ENCODE results near the gene PKHD1. TPM values are rescaled to one million over a fixed set of nuclear protein-coding genes. Genes with fewer than 3 reads are reported as not detected.
"Not testable (repeated sequence)": the region's sequence is repeated elsewhere in the genome, so short reads cannot be mapped to it uniquely, and the experiment has no call there.

Gene PKHD1
- total RNA-seq, 1 experiment from 2014 or later = 0.11 TPM

DNA sequence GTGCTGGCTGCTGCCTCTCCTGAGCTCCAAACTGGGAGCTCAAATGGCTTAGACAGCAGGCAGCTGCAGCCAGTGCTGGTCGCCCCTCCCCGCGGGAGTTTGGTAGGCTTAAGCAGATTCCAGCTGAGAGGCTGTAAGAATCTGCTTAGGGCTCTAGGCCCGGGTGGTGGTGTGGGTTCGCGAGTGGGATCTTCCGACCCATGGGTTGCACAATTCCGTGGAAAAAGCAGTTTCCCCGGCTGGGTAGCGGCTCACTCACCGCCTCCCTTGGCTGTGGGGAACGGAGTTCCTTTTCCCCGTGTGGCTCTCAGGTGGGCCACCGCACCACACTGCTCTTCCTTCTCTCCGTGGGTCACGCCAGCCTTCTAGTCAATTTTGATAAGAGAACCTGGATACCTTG, 232.5 kb downstream of the PKHD1 start:
- DNase-seq (ENCODE audit: low read depth) = no peak

DNA sequence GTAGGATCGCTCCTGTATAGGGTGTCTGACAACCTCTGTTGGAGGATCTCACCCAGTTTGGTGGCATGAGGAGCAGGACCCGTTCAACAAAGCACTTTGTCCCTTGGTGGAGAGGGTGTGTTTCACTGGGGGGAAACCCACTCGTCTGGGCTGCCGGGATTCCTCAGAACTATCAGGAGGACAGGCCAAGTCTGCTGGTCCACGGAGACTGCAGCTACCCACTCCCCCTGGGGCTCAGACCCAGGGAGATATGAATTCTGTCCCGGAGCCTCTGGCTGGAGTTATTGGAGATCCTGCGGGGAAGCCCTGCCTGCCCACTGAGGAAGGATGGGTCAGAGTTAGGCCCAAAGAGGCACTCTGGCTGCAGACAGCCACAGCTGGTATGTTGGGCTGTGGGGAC, 233.1 kb downstream of the PKHD1 start:
- DNase-seq (ENCODE audit: low read depth) = no peak

DNA sequence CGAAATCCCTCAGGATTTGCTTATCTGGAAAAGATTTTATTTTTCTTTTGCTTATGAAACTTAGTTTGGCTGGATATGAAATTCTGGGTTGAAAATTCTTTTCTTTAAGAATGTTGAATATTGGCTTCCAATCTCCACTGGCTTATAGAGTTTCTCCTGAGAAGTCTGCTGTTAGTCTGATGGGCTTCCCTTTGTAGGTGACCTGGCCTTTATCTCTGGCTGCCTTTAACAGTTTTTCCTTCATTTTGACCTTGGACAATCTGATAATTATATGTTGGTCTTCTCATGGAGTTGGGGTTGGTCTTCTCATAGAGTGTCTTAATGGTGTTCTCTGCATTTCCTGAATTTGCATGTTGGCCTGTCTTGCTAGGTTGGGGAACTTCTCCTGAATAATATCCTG, 234.3 kb downstream of the PKHD1 start:
- not testable (repeated sequence) for DNase-seq (ENCODE audit: low read depth)

DNA sequence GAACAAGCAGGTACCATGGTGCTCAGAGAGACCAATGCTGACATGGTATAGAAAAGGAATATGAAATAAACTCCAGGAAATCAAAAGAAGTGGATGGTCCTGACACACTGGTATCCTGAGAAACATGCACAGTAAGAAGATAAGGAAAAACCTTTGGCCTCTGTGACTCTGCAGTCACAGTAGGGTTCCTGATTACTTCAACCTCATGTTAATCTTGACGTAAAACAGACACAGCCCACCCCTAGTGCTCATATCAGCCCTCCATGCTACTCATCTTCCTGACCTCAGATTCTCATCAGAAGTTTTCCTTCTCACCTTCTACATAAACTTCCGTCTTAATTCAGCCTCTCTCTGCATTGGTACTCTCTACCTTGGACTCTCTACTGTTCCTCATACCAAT, 240.9 kb downstream of the PKHD1 start:
- no peak for DNase-seq (ENCODE audit: low read depth)

DNA sequence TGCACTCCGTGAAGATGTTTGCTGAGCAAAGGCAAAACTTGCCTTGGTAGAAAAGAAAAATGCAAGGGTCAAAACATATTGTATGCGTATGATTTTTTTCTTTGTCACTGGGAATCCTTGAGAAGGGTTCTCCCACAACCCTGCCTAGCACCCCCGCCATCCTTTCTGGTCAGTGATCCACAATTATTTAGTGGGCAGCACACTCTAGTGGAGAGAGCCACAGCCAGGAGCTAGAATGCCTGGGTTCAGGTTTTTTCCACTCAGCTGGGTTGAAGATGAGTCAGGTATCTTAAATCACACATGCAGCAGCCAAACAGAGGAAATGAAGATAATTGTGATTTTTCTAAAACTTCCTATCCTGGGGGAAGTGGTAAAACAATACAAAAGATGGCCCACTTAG, 243.1 kb downstream of the PKHD1 start:
- DNase-seq (ENCODE audit: low read depth) = no peak

DNA sequence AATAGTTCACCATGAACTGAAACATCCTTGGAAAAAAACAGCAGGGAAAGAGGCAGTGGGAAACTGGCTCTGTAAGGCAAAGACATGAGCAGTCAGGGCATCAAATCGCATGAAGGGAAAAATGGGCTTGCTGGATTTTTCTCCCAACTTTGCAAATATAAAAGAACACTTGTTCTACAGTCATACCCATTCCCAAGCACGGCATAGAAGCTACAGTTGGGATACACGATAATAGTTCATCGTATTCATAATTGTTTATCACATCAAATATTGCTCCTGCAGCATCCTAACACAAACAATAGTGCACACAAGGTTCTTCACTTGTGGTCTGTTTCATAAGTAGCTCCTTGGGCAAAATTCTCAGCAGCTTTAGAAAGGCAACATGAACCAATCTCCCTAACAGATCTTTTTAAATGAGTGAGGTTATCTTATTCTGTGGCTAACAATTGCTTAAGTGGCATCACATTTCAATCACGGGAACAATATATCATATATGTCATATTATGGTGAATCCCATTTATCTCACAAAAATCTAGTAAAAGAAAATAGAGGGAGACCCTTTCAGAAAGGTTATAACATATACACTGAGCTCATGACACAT, 243.9 kb downstream of the PKHD1 start:
- no peak for DNase-seq (ENCODE audit: low read depth)

DNA sequence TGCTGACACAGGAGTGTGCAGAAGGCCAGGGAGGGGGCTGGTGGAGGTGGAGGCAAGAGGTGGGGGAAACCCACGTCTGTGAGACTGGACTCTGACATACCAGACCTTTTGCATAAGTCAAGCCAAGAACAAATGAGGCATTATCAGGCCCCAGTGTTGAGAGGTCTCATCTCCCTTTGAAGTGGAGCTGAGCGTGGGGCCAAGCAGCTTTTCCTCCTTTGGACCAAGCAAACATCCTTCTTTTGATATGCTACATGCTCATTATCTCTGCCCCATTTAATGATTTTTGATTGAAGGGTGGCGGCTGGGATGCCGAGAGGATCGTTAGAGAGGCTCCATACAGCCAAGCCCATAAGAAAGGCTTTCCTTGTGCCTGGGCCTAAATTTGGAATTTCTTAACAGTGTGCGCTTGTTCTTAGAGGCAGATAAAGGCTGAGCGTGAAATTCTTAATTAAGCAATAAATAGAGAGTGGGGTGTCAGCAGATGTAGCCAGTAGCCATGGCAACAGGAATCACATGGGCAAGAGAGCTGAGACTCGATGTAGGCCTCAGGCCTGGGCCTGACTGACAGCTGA, 244.5 kb downstream of the PKHD1 start:
- DNase-seq (ENCODE audit: low read depth) = no peak

DNA sequence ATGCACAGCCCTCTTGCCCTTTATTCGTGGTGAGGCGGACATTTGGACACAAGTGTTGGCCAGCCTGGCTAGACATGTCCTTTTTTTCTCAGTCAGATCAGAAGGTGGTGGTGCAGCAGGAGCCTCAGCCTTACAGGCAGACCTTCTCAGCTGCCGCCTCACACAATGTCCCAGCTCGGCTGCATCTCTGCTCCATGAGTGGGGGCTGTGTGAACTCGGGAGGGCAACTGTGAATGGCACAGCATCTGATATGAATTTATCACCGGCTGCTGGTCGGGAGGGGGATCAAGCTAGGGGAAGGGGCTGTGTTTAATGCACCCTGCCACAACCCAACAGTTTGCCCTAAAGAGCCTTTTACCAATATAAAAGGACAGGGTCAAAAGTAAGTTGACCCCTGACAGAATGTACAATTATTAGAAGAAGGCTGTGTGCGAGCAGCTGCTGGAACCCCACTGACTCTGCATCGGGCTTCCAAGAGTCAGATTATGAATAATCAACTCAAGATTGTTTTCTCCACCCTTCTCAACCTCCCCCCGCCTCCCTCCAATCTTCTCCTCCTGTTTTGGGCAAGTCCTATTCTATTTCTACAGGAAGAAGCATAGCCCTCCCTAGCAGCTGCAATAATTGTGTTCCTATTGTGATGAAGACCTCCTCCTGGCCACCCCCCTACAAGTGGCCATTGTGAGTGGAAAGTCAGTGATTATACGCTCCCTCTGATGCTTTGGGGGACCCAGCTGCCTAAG, 245.2 kb downstream of the PKHD1 start:
- DNase-seq (ENCODE audit: low read depth) = no peak

DNA sequence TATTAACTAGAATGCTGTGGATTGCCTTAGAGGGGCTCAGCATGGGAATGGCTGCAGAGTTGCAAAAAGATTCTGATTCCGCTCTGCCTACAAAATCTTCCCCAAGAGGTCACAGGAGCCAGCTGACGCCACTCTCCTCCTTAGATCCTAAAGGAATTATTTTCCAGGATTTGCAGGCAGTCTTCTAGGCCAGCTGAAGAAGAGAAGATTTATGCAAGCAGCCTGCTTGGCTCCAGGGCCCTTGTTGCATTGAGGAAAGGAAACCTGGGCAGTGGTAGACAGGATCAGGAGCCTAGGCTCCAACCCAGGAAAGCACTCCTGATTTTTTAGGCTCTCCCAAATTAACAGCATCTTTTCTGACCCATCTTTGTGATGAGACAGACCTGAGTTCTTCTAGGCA, 245.8 kb downstream of the PKHD1 start:
- DNase-seq (ENCODE audit: low read depth) = no peak

DNA sequence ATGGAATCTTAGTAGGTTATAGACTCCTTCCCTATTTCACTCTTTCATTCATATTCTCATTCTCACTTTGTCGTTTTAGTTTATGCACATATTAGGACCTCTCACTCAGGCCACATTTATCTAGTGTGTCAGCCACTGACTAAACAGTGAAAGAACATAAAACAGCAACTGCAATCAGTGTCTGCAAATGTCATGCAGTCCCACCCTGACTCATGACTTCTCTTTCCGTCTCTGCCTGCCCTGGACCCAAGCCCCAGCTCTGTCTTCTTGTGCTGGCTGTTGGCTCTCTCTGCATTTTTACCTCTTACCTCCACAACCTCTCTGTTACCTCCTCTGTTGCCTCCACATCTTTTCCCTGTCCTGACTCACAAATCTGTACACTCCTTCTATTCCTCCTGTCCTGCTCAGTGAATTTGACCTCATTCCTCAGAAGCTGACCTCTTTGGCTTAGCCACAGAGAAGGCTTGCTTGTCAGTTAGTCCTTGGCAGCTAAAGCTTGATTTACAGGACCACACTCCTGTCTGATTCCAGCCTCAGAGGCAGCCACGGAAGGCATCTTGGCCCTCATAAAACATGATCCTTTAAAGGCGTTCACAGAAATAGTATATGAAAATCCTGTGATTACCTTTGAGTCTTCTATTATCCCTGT, 247.6 kb downstream of the PKHD1 start:
- no peak for DNase-seq (ENCODE audit: low read depth)

GRCh38 chr6:51830666-51831065, 256.7 kb downstream of the PKHD1 start:
- no peak for DNase-seq (ENCODE audit: low read depth)

DNA sequence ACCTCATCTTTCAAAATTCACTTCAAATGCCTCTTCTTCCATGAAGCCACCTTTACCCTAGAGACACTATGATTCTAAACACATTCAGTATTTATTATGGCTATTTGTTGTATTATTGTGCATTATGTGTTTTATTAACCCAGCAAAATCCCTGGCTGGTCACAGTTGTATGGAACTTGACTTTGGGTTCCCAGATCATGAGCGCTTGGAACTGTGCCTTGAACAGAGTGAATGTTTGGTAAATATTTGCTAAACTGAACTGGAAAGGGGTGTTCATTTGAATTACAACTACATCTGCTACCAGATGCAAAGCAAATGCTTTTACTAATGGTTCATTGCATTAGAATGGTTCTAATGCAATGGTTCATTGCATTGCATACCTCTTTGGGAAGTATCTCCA, 259.8 kb downstream of the PKHD1 start:
- no peak for DNase-seq (ENCODE audit: low read depth)

GRCh38 chr6:51824940-51825339, 262.5 kb downstream of the PKHD1 start:
- no peak for DNase-seq (ENCODE audit: low read depth)

GRCh38 chr6:51820555-51820954, 266.9 kb downstream of the PKHD1 start:
- no peak for DNase-seq (ENCODE audit: low read depth)

GRCh38 chr6:51818520-51819022, 268.8 kb downstream of the PKHD1 start:
- no peak for DNase-seq (ENCODE audit: low read depth)

GRCh38 chr6:51817832-51818231, 269.6 kb downstream of the PKHD1 start:
- no peak for DNase-seq (ENCODE audit: low read depth)

DNA sequence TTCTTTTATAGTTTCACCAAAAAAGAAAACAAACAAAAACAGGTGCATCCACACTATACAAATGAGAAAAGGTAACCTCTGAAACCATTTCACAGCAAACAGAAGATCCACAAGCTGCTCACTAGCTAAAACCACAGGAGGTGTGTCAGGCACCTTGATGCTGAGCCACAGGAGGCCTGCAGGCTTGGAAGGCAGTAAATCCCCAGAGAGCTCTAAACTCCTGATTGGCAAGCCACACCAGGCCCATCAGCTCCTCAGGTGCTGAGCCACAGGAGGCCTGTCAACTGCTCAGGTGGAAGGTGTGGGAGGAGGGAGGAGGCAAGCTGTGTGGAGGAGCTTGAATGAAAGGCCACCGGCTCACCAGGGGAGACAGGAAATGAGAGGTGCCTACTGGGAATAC, 273.0 kb downstream of the PKHD1 start:
- no peak for DNase-seq (ENCODE audit: low read depth)

DNA sequence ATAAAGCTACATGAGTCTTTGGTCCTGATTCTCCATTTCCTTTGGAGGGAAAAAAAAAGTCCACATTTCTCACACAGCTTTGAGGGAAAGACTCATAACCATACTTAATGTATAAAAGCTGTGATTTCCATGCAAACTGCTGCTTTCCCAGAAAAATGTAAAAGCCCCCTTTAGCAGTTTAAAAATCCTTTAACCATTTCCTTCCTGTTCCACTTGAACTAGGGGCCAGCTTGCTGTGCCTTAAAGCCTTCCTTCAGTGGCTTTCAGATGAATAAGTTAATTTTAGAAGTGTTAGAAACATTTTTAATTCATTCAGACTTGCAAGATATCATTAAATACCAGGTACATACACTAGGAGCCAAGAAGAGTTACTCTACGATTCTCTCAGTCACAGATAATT, 273.5 kb downstream of the PKHD1 start:
- DNase-seq (ENCODE audit: low read depth) = no peak

DNA sequence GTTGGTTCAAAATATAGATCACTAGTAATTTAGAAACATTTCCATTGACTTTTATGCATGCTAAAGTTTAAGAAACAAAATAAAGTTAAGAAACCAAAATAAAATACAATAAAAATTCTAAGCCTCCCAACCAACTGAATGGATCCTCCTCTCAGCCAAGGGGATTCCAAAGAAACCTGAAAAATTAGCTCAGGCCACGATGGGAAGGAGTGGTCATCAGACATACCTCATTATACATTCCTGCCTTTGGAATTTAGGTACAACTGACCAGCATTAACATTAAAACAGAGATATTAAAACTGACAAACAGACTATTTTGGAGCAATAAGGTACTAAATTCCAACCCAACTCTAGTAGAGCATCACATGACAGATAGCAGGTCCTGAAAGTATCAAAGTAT, 275.2 kb downstream of the PKHD1 start:
- no peak for DNase-seq (ENCODE audit: low read depth)

- DNase-seq (ENCODE audit: low read depth) = no peak
Observed at GRCh38 chr6:51805517-51805916, 281.9 kb downstream of the PKHD1 start.

- no peak for DNase-seq (ENCODE audit: low read depth)
Observed at GRCh38 chr6:51800603-51801002, 286.8 kb downstream of the PKHD1 start.

GRCh38 chr6:51793393-51793792, 294.0 kb downstream of the PKHD1 start:
- DNase-seq (ENCODE audit: low read depth) = no peak

Measured in LHCN-M2 (cell line).